D721Med (cell line): ENCODE results near the gene PNKP.

Experiments
- DNase-seq: peaks from one replicate; pipeline ENCODE4 v3.0.0; 2011; ENCODE audit warnings: low spot score; ENCODE audit not compliant: insufficient read length
- FAIRE-seq: peaks from 2 replicates; lab custom pipeline; 2011; peaks lifted over from hg19 to GRCh38; lab: Jason Lieb, UNC
- TF ChIP-seq, protein P1 (sequence below): IDR thresholded peaks from 2 replicates; pipeline ENCODE4 v1.5.1; 2012; ENCODE audit warnings: mild to moderate bottlenecking, control low read depth; ENCODE audit not compliant: insufficient read depth; ENCODE audit errors: missing control alignments

The PNKP gene

DNA sequence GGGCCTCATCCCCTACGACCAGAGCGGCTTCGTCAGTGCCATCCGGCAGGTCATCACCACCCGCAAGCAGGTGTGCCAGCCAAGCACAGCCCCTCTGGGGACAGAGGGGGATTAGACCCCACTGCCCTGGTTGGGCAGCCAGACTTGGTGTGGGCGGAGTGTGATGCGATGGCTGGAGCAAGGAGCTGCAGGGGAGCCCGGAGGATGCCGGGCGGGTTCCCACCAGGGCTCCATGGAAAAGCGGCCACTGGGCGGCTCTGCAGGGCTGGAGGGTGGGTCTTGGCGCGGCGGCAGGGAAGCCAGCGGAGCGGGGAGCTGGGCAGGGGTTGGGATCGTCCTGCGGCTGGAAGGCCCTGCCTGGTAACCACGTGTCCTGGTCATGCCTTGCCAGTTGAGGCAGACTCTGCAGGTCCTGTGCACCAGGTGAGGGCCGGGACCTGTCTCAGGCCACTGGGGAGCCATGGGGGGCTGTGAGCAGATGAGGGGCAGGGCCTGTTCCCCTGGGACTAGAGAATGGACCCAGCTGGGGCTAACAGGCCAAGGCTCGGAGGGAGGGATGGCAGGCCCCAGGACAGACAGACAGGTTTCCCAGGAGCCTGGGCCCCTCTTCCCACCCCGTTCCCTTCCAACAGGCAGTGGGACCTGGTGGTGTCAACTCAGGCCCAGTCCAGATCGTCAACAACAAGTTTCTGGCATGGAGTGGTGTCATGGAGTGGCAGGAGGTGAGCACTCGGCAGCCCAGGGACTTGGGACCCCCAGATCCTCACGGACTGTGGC, 10.1 kb downstream of the PNKP start:
- FAIRE-seq = no peak
- TF ChIP-seq, protein P1, sequence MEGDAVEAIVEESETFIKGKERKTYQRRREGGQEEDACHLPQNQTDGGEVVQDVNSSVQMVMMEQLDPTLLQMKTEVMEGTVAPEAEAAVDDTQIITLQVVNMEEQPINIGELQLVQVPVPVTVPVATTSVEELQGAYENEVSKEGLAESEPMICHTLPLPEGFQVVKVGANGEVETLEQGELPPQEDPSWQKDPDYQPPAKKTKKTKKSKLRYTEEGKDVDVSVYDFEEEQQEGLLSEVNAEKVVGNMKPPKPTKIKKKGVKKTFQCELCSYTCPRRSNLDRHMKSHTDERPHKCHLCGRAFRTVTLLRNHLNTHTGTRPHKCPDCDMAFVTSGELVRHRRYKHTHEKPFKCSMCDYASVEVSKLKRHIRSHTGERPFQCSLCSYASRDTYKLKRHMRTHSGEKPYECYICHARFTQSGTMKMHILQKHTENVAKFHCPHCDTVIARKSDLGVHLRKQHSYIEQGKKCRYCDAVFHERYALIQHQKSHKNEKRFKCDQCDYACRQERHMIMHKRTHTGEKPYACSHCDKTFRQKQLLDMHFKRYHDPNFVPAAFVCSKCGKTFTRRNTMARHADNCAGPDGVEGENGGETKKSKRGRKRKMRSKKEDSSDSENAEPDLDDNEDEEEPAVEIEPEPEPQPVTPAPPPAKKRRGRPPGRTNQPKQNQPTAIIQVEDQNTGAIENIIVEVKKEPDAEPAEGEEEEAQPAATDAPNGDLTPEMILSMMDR = no peak
- peak; percentile 13 for DNase-seq

- peak; percentile 7 for DNase-seq
- TF ChIP-seq, protein P1 = no peak
- no peak for FAIRE-seq
Observed at GRCh38 chr19:49856574-49857021, 10.8 kb downstream of the PNKP start.

- DNase-seq (peak; percentile 17), FAIRE-seq (no peak)
- TF ChIP-seq, protein P1 = no peak
Observed at GRCh38 chr19:49855676-49856573, 11.5 kb downstream of the PNKP start.

DNA sequence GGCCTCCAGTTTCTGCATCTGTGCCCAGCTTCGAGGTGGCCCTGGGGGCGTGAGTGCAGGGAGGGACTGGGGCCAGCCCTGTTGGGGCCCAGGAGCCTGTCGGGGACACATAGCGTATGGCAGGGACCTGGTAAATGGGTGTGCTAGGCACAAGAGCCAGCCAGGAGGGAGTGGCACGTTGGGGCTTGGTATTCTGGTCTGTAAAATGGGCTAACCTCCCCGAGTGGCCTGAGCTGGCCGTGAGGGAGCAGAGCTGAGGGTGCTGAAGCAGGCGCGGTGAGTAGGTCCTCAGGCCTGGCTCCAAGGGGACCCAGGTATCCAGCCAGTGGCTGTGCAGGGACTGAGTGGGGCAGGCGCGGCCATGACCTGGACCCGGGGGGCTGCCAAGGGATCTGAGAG, 12.1 kb downstream of the PNKP start:
- no peak for FAIRE-seq
- no peak for DNase-seq
- TF ChIP-seq, protein P1 = no peak

- DNase-seq (no peak), FAIRE-seq (no peak)
- TF ChIP-seq, protein P1 = no peak
Observed at GRCh38 chr19:49854378-49855263, 12.8 kb downstream of the PNKP start.

- TF ChIP-seq, protein P1 = no peak
- DNase-seq (peak; percentile 1), FAIRE-seq (no peak)
Observed at GRCh38 chr19:49853852-49854377, 13.5 kb downstream of the PNKP start.
